ENCODE results near the gene MTNR1A. TPM values are rescaled to one million over a fixed set of nuclear protein-coding genes. Genes with fewer than 3 reads are reported as not detected.

MTNR1A gene
- 0.94 TPM for total RNA-seq

GRCh38 chr4:186554914-186555827 is at the start of gene MTNR1A:
Gene MTNR1A (minus strand): TSS chr4:186555567. CDS start chr4:186555365, 202 bp downstream.
- no peak for DNase-seq

- no peak for DNase-seq
Observed at GRCh38 chr4:186604124-186604807, 48.9 kb upstream of the MTNR1A start.

DNA sequence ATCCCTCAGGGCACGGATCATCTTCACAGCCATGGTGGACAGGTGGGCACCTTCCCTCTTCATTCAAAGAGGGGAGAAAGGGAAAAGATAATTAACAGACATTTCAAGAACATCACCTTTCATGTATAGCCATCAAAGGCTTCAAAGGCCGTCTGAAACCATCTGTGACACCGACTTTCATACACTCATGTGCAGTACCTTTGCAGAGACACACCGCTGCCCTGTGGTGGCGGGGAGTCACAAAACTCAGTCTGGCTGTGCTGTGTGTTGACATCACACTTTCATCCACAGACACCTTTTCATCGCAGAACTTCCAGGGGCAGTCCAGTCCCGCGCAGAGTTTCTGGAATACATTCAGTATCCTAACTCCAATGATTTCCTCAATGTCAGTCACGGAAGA is 47.6 kb upstream of the MTNR1A start:
- no peak for DNase-seq

GRCh38 chr4:186599483-186599882 is 44.1 kb upstream of the MTNR1A start:
- DNase-seq = no peak

DNA sequence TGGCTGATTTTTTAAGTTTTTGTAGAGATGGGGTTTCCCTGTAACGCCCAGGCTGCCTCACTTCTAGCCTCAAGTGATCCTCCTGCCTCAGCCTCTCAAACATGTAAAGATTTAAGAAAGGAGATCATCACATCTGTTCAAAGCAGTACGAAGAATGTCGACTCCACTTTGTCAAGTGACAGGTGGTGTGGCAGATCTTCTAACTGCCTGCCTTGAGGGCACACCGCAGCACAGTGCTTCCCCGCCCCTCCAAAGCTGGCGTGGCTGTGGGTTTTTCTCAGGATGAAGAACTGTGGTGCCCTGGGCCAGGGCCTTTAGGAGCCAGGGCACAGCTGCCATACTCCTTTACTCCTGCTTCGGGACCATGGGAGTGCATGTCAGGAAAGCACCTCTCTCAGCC is 43.3 kb upstream of the MTNR1A start:
- DNase-seq = no peak

DNA sequence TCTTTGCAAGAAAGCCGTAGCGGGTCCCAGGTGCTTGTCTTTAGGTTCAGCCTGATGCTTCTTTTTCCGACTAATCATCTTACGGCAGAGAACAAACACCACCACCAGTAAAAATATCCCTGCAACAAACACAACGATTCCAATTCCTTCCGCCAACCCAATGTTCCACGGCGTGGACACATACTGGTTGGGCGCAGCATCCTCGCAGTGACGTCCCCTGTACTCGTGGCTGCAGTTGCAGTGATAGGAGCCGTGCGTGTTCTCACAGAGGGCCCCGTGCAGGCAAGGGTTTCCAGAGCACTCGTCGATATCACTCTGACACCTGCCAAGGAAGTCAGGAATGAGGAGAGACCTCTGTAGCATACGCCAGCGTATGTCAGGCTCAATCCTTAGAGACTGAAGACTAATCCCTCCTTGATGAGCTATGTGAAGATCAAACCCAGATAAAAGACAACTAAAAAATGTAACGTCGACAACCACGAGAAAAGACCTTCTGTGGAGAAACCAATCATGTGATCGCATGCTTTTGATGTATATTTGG is 41.6 kb upstream of the MTNR1A start:
- no peak for DNase-seq

- DNase-seq = no peak
Observed at GRCh38 chr4:186596346-186596745, 41.0 kb upstream of the MTNR1A start.

- DNase-seq = no peak
Observed at GRCh38 chr4:186593587-186593973, 38.2 kb upstream of the MTNR1A start.

DNA sequence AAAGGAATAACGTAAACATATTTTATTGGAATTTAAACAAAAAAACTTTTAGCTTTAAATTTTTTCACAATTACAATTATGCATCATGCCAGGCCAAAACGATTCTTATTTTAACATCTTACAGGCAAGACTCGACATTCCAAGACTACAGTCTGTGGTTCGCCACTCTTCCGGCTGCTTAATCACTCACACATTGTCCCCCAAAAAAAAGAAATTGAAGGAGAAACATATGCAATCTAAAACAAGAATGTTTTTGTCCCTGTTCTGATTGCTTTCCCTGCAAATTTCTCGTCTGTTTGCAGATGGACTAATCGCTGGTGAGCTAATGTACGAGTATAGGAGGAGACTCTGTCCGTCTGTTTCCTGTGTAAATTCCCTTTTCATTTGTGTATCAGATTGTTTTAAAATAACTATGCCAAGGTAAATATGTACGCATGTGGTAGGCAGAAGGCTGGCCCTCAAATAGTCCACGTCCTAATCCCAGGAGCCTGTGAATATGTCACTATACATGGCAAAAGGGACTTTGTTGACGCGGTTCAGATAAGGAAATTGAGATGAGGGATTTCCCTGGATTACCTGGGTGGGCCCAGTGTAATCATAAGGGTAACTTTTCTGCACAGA is 37.7 kb upstream of the MTNR1A start:
- DNase-seq = no peak

DNA sequence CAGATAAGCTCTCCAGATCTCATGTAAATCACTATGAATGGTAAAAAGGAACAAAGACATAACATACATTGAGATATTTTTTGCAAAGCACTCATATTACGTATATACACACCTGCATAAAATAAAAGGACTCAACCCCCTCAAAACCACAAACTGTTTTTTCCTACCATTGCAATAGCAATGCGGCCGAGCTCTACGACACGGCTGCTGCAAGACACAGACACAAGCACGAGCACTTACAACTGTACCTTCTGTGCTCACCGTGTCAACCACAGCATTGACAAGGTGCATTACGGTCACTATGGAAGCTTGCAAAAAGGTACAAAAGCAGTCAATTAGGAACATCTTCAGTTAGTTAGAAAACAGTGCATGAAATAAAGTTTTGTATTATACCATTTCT is 37.1 kb upstream of the MTNR1A start:
- no peak for DNase-seq

GRCh38 chr4:186591651-186592050 is 36.3 kb upstream of the MTNR1A start:
- no peak for DNase-seq

- DNase-seq = no peak
Observed at GRCh38 chr4:186588503-186588902, 33.1 kb upstream of the MTNR1A start.

GRCh38 chr4:186587416-186588018 is 32.1 kb upstream of the MTNR1A start:
- DNase-seq = peak; percentile 27

DNA sequence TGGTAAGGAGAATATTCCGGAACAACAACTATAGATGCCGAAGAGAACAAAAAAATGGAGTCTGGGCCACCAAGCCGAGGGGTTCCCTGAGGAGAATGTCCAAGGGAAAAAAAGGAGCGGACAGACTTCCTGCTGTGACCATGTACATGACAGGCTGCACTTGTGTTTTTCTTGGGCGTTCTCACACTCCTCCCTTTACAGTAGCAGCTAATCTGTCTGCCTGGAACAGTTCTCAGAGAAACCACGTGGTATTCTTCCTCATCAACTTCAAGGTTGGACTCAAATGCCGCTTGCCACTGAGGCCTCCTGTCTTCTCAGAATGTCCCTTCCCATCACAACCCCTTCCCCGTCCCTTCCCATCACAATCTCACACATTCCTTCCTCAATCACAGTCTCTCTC is 30.8 kb upstream of the MTNR1A start:
- DNase-seq = no peak

DNA sequence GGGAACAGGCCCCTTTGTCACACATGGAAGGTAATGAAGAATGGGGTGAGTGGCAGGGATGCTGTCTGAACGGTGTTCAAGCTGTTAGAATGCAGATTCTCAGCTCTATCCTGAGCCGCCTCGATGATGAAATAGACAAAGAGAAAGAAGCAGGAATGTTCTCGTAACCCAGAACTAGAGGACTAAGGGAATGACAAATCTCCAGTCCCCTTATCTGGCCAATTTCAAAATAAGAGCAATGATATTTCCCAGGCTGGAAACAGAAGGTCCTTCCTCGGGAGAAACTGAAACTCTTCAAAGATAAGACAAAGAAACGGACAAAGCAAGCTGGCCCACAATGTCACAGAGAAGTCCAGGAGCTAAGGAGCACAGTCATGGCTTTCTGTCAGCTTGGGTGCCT is 29.5 kb upstream of the MTNR1A start:
- DNase-seq = no peak

- DNase-seq = no peak
Observed at GRCh38 chr4:186581421-186581820, 26.1 kb upstream of the MTNR1A start.

GRCh38 chr4:186580669-186581068 is 25.3 kb upstream of the MTNR1A start:
- no peak for DNase-seq

GRCh38 chr4:186570193-186570996 is 15.0 kb upstream of the MTNR1A start:
- no peak for DNase-seq

- DNase-seq = no peak
Observed at GRCh38 chr4:186569533-186570192, 14.3 kb upstream of the MTNR1A start.

DNA sequence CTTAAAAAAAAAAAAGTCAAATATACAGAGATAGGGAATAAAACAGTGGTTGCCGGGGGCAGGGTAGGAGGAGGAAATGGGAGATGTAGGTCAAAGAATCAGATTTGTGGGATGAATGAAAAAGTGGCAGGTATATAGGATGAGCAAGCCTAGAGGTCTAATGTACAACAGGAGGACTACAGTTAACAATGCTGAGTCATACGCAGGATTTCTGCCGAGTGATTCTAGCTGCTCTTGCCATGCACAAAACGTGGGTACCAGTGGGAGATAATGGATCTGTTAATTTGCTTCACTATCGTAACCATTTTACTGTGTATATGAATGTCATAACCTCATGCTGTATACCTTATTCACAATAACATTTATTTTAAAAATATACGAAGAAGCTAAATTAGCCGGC is 10.7 kb upstream of the MTNR1A start:
- no peak for DNase-seq

DNA sequence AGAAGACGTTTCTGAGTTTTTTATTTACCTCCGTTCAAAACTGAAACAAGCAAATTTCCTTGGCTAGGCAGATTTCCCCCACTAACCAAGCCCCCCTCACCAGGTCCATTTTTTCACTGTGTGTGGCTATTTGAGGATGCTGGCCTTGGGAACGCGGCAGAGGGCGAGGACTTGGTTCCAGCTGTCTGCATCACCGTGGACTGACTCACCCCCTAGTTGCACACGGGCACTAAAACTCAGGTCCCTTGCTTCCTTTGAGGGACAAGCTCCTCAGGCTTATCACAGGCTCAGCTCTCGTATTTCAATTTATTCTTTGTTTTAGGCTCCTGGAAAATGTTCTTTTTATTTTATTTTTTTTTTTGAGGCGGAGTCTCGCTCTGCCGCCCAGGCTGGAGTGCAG is 8.4 kb upstream of the MTNR1A start:
- no peak for DNase-seq

All from occipital lobe (tissue), 2 donors.